Stimulated activated CD4-positive, alpha-beta T cell treated with anti-CD3 and anti-CD28 coated beads, Interleukin-4, amount 100 ng/mL, for 4 hours (primary cell): ENCODE data around the gene IL17A.
"Not testable (repeated sequence)": the region's sequence is repeated elsewhere in the genome, so short reads cannot be mapped to it uniquely, and the experiment has no call there.

Experiments used
- DNase-seq, 2 experiments: peaks; one replicate each; pipeline ENCODE4 v3.0.0-alpha.2; 2020

The IL17A gene

DNA sequence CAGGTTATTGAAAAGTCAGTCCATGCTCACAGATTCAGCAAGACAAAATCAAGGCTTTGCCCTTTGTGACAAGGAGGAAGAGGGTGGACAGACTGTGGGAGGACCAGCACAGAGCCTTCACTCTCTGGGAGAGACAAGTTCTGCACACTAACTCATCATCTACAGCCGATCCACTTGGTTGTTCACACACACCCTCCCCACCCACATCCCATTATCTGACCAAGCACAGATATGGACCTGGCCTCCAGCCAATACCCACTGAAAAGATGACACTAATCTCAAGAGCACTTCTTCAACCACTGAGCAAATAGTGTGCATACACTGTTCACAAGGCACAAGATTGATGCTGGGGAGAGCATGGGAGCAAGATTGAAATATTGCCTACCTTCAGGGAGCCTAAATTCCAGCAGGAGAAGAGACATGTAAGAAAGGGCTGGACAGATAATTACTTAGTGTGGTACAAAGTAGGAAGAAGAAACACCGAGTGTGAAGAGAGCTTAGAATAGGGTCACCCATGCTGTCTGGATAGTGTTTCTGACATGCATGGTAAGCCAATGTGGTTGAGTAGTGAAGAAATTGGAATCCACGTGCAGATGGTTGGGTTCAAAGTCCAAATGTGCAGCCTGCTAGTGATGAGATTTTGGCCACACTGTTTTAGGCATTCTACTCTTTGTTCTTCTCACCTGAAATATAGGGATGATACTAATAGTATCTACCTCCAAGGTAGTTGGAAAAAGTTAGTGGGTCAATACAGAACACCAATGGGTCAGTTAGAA lies 21.7 kb upstream of the IL17A start:
- DNase-seq: no peak

DNA sequence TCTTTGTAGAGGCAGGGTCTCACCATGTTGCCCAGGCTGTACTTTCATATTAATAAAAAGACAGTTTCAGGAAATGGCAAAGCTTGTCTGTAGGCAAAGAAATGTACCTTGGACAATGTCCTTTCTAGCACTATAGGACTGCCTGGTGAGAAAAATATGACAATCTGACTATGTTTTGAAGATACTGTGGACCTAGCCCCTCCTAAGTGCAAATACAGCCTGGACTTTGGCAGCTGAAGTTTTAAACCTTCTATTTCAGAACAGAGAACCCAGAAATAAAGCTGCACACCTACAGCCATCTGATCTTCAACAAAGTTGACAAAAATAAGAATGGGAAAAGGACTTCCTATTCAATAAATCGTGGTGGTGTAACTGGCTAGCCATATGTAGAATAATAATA lies 18.9 kb upstream of the IL17A start:
- no peak for DNase-seq

DNA sequence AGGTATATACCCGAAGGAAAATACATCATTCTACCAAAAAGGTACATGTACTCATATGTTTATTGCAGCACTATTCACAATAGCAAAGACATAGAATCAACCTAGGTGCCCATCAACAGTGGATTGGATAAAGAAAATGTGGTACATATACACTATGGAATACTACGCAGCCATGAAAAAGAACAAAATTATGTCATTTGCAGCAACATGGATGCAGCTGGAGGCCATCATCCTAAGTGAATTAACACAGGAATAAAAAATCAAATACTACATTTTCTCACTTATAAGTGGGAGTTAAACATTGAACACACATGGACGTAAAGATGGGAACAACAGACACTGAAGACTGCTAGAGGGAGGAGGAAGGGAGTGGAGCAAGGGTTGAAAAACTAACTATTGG lies 17.8 kb upstream of the IL17A start:
- DNase-seq: not testable (repeated sequence)

DNA sequence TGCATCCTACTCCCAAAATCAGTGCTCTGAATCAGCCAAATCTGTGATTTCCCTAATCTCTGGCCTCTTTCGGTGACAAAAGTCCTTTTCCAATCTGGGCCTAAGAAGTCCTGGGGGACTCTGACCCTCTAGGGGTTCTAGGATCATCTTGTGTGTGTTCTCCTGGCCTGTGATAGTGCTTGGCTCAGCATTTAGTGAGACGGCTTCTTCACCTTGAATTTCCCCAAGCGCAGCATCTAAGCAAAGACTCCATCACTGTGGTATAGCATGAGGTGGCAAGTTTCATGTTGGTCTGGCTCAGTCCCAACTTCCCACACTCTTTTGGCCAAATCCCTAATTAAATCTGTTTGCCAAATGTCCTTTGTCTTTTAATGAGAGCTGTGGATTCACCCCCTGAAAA lies 12.1 kb upstream of the IL17A start:
- no peak for DNase-seq

DNA sequence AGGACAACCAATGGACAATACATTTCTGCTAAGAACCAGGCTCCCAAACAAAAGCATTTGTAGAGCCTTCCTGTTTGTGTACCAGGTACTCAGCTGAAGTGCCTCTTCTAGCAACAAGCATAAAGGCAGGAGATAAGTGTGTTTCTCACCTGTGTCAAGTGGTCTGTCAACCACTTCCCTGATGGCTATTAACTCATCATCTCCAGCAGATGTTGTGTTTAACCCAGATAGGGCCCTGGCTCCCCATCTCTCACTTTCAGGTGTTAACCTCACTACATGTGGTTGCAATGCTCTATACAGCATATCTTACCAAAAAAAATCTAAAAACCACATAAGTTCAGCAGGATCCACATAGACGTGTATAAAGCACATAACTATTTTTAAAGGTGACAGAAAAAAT lies 9.6 kb upstream of the IL17A start:
- DNase-seq: no peak

DNA sequence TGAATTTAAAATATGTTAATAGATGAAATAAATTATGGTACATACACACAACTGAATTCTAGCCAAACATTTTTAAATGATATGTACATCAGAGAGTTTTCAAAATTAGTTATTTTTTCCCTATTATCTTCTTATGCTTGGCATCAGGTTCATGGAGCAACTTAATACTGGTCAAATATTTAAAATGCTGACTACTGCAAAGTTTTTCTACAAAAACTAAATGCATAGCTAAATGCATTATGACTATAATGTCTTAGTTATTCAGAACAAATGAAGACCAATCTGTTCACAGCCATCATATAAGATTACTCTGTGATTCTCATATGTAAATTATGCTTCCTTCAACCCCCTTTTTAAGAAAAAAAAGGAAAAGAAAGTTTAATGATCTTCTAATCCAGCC lies 8.2 kb upstream of the IL17A start:
- no peak for DNase-seq

DNA sequence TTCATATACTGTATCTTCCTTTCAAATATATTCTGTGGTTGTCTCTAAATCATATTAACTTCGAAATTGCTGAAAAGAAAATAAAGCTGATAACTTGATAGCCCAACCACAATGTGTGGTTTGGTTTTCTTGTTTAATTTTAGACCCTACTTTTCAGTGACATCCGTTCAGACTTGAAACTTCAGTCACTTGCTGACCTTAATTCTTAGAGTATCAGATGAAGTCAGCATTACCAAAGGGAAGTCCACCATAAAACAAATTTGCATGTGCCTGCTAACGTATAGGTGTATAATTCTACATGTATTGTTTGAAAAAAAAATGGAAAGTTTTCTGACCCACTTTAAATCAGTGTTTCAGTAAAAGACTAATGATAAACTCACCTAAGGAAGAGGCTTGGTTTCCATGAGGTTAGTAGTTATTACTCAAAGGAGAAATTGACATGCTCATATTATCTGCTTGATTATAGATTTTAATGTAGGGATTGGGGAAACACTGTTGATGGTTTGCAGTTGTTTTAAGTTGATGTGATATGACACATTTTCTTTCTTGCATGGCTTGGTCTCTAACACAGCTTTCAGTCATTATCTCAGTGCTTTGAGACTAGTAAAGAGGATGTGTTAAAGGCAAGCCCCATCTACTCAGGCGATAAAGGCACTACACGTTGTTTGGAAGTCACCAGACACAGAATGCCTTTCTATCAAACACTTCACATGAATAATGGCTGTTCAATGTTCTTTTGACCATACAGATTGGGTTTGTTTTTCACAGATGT lies 5.2 kb upstream of the IL17A start:
- DNase-seq: no peak

DNA sequence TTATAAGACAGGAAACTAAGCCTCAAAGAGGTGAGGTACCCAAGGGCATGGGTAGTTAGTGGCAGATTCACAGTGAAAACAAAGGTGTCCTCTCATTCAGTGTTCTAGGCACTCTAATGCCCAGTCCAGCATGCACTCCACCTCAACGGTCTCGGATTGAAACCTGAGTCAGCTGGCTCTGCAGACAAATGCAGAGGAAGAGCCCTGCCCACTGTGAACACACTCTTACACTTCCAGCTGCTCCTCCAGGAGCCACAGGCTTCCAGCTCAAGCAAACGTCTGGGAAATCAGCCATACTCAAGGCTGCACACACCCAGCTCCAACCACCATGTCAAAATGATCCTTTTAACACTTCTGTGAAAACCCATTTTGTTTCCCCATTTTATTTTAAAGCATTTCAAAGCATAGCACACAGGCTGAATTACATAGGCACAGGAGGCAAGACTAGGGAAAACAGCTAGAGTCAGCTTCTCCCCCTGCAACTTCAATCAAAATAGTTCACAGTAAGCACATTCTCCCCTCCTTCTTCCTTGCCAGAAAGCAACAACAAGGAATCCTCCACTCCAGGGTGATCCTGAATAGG lies 3.0 kb upstream of the IL17A start:
- DNase-seq: no peak

DNA sequence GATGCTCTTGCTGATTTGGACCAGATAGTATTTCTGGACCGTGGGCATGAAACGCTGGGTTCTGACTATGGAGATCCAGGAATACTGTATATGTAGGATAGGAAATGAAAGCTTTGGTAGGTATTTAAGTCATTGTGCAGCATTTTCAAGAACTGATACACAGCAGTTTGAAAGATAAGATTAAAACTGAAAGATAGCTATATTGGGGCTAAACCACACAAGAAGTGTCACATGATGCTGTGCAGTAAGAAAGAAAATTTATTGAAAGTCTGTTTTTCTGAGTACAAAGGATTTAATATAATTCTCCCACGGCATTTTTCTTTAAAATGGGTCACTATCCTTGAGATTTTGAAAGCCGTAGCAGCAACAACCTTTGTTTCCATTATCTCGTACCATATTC lies 305 bp downstream of the IL17A start:
- no peak for DNase-seq

DNA sequence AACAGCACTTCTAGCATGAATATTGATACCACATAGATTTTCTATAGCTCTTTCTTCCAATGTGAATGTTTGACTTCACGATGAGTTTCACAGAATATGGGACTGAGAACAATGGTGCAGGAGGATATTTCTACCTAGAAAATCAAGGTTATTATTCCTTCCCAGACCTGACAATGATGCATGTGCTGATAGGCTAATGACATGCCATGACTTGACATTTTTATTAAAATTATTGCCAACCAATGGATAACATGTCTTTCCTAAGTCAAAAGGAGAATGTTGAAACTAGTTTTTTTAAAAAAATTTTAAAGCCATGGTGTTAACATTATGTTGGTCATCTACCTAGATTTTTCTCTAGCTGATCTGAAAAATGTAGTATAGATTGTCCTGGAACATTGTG lies 923 bp downstream of the IL17A start:
- DNase-seq: no peak

DNA sequence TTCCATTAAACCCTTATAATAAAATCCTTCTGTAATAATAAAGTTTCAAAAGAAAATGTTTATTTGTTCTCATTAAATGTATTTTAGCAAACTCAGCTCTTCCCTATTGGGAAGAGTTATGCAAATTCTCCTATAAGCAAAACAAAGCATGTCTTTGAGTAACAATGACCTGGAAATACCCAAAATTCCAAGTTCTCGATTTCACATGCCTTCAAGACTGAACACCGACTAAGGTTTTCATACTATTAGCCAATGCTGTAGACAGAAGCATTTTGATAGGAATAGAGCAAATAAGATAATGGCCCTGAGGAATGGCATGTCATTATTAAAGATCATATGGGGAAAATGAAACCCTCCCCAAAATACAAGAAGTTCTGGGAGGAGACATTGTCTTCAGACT lies 3.8 kb downstream of the IL17A start:
- no peak for DNase-seq

DNA sequence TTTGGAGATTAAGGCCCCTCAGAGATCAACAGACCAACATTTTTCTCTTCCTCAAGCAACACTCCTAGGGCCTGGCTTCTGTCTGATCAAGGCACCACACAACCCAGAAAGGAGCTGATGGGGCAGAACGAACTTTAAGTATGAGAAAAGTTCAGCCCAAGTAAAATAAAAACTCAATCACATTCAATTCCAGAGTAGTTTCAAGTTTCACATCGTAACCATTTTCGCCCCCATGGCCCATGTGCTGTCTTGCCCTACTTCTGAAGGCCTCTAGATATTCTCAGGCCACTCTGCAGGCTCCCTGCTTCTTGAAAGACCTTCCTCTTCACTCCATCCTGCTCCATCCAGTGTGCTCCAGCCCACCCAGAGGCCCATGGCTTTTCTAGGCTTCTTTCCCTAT lies 4.2 kb downstream of the IL17A start:
- no peak for DNase-seq

DNA sequence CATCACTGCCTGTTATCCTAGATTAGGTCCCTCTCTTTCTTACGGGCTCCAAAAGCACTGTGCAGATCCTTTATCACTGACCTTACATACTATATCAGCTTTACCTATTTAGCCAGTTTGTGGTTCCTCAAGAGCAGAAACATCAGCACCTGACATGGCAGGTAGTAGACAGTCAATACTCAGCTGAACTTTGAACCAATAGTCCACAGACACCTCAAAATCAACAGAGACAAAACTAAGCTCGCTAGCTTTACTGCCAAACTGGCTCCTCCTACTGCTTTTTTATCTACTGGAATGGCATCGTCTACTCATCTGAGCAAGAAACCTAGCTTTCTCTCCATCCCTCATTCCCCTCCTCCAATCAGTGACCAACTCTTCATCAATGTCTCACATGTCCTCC lies 5.6 kb downstream of the IL17A start:
- DNase-seq: no peak

DNA sequence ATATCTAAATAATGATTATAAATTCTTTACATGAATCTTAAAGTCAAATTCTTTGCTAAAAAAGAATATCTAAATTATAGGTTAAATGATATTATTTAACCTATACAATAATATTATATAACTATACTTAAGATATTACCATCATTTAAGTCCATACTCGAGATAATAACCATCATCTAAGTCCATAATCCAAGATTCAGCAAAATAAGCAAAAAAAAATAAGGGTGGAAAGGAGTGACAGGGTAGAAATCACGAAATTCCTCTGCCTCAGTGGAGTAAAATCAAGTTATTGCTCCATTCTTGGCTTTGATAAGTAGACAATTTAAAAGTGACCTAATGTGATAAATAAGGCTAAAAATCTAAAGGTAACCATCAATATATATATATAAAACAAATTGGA lies 9.7 kb downstream of the IL17A start:
- no peak for DNase-seq

DNA sequence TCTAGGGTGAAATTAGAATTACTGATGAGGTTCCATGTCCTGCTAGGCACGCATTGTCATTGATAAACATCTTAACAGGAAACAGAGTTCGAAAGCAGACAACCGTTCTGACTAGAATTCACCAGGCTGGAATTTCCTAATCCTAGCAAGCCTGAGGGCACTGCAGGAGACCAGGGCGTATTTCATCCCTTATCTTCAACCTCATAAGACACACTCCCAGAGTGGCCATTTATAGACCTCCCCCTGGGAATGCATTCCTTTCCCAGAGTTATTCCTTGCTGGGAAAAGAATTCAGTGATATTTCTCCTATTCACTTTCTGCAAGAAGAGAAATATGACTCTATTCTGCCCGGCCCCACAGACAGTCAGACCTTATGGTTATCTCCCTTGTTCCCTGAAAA lies 13.9 kb downstream of the IL17A start:
- not testable (repeated sequence) for DNase-seq

DNA sequence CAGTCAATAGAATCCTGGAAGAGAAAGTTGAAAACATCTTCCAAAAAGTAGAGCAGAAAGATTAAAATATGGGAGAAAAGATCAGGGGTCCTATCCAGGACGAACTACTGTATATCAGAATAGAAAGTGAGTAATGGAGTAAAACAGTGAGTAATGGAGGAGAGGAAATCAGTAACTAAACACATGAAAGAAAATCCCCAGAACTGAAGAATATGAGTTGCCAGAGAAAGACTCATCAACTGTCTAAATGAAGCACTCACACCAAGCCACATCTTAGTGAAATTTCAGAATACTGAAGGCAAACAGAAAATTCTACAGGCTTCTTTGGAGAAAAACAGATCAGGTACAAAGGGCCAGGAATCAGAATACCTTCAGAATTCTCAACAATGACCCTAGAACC lies 14.9 kb downstream of the IL17A start:
- DNase-seq: no peak

DNA sequence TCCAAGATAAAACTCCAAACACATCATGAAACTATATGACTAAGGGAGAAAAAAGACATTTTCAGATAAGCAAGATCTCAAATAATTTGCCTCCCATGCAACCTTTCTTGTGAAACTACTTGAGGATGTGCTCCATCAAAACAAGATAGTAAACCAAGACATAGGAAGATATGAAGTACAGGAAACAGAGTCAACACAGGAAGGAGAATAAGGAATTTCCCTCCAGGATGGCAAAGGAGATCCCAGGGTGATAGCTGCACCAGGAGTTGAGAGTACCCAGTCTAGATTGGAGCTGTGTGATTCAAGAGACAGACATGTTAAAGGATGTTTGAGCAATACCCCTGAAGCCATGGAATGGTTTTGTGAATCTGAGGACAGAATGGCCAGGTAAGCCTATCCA lies 15.3 kb downstream of the IL17A start:
- no peak for DNase-seq

DNA sequence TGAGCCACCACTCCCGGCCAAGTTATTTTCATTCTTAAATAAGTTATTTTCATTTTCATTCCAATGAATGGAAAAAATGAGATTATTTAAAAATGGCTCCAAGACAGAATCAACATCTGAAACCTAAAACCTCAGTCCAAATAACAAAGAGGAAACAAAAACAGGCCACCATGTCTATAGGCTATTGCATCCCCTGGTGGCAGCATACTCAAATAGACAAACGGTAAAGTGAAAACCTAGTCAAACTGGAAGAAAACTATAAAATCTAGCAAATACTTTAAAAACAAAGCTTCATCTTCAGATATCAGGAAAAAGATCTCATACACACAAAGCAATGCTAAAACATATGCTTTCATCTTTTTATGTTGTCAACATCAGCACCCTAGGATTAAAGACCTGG lies 20.9 kb downstream of the IL17A start:
- no peak for DNase-seq

DNA sequence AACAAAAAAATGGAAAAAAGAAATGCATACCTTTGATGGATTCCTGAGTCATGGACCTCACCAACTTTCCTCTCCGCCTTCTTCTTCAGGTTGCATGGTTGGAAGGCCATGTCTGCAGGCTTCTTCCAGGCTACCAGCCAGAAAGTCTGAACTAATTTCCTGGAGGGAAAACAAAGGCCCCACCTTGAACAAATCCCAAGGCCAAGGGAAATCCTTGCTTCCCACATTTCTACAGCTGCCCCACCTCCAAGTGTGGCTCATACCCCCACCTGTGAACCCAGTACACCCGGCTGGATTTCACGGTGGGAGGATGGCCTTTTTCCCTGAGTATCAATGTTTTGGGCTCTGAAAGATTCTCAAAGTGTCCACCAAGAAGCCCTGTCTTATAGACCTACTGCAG lies 22.4 kb downstream of the IL17A start:
- DNase-seq: no peak

DNA sequence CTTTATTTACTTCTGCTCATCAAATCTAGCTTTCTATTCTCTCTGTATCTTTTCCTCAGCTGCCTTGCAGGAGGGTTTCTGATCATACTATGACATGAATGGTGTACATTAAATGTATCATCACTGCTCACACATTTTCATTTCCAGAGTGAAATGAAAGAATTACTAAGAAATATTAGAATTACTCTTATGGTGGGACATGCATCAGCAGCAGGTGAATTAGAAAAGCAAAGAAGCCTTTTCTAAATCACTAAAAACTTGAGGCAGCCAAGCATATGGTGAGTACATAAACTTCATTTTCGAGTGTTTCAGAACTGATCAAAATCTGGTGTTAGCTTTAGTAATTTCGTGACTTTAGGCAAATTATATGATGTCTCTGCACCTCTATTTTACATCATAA lies 23.6 kb downstream of the IL17A start:
- DNase-seq: no peak

DNA sequence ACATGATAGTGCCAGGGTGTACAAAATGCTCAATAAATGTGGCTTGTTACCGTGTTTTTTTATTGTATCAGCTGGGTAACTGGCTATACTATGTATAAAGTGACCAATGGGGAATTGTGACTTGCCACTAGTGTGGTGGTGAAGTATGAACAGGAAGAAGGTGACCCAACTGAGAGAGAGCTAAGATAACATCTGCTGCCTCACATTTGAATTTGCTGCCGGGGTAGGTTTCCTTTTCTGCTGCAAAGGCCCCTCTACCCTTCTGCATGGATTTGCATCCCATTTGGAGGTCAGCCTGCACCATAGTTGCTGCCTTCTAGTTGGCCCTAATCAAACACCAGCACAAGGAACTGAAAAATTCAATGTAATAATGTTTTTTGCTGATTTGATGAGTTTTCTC lies 24.1 kb downstream of the IL17A start:
- DNase-seq: no peak

DNA sequence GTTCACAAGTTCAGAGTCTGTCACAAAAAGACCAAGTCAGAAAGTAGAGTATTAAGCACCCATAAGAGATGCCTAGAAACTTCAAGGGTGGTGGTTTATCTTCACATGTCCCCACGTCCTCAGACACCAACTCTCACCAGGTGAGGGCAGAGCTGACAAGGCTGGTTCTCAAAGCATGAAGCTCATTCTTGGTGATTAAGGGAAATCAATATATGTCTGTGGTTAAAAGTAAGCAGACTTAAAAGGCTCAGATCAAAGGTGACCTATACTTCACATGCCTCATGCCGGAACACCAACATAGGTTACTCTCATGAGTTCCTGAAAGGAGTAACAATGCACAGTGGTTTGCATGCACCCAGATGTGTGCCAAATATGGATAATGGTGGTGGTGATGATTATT lies 27.0 kb downstream of the IL17A start:
- DNase-seq: no peak

DNA sequence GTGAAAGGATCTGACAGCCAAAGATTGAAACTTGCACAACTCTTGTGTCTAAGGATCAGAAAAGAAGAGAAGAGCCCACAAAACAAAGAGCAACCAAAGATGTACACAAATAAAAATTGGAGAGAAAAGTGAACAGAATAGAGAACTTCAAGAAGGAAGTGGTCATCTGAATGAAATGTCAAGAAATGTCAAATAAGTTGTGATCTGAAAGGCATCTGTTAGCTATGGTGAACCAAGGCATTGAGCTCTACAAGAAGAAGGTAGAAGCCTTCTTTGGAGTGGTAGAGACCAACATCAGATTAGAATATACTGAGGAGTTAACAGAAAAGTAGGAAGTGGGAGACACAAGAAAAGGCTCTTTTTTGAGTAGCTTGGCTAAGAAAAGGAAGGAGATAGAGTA lies 29.6 kb downstream of the IL17A start:
- no peak for DNase-seq

DNA sequence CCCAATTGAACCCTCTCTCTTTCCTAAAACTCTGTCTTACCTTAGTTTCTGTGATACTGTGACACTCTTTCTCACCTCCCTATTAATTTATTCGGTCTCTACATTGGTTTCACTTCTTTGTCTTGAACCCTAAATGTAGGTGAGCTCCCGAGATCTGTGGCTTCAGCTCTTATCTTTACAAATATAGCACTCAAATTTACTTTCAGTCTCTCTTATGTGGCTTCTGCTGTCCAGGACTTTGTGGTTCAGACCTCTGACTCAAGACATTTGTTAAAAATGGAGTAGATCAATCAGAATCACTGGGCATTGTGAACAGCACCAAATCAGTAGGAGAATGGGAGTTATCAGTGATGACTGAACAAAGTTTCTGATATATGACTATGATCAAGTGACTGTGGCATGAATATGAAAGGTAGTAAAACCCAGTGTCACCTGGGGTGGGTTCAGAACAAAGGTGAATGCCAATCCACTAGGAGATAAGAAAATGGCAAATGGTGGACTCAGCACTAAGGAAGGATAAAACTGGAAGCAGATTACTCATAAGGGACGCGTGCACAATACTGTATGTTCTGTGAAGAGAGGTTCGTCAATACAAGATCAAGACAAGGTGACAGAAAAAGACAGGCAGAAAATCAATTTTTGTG lies 30.9 kb downstream of the IL17A start:
- DNase-seq: no peak
